Fibroblast of mammary gland (primary cell): ENCODE data around the gene OGN.

Experiments
- DNase-seq: peaks from one replicate; pipeline ENCODE4 v3.0.0-alpha.2; 2010; ENCODE audit warnings: low read depth
- H3K4me3 ChIP-seq: 2 replicates; pipeline ENCODE4 v1.5.1; 2011; ENCODE audit warnings: low read depth, mild to moderate bottlenecking, low read length, moderate library complexity; ENCODE audit not compliant: control insufficient read depth
- TF ChIP-seq, protein P1 (sequence below): conservative IDR thresholded peaks from 2 replicates; pipeline ENCODE4 v1.5.1; 2011; ENCODE audit warnings: low read depth, low read length, inconsistent platforms; ENCODE audit not compliant: control insufficient read depth, insufficient read depth

Gene OGN

GRCh38 chr9:92406477-92406876 is 2.1 kb upstream of the OGN start:
- DNase-seq: no peak
- no peak overlapping the region for H3K4me3 ChIP-seq
- TF ChIP-seq, protein P1, sequence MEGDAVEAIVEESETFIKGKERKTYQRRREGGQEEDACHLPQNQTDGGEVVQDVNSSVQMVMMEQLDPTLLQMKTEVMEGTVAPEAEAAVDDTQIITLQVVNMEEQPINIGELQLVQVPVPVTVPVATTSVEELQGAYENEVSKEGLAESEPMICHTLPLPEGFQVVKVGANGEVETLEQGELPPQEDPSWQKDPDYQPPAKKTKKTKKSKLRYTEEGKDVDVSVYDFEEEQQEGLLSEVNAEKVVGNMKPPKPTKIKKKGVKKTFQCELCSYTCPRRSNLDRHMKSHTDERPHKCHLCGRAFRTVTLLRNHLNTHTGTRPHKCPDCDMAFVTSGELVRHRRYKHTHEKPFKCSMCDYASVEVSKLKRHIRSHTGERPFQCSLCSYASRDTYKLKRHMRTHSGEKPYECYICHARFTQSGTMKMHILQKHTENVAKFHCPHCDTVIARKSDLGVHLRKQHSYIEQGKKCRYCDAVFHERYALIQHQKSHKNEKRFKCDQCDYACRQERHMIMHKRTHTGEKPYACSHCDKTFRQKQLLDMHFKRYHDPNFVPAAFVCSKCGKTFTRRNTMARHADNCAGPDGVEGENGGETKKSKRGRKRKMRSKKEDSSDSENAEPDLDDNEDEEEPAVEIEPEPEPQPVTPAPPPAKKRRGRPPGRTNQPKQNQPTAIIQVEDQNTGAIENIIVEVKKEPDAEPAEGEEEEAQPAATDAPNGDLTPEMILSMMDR: no peak

GRCh38 chr9:92405818-92406217 is 1.4 kb upstream of the OGN start:
- TF ChIP-seq, protein P1: no peak
- no peak for DNase-seq
- H3K4me3 ChIP-seq: no peak overlapping the region

DNA sequence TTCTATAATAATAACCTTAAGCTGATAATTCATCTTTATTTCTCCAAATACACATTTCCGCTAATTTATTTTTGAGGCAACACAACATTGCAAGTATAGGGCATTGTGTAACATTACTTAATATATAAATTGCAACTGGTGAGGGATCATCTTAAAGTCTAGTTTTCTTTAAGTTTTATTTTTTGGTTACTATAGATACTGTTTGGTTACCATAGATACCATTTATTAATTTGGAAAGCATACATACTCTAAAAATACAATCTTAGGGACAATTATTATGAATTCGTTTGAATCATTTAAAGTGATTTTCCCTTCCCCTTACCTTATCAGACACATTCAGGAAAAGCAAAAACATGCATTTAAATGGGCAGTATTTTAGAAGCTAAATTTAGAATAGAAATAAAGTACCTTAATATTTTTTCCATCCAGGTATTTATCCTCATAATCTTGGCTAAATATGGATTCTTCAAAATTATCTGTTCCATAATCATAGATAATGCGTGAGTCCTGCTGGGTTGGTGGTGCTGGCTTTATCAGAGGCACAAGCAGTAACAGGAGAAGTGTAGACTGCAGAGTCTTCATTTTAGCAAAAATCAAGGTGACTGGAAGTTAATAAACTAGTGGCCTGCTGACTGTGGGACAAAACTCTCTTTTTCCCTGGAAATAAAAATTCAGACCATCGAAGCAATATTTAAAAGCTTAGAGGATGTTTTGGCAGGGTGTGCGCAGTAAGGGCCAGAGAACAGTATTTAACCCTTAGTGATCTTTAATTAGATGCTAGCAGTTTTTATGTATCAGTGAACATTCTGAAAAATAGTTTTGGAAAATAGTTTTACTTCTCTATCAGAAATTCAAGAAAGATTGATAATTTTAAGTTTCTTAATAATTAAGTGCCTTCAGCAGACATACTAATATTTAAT is 1.3 kb downstream of the OGN start:
- no peak for DNase-seq
- no peak overlapping the region for H3K4me3 ChIP-seq
- TF ChIP-seq, protein P1: no peak

GRCh38 chr9:92402360-92402759 is 2.0 kb downstream of the OGN start:
- H3K4me3 ChIP-seq: no peak overlapping the region
- DNase-seq: no peak

GRCh38 chr9:92397853-92398252 is 6.5 kb downstream of the OGN start:
- no peak overlapping the region for H3K4me3 ChIP-seq
- TF ChIP-seq, protein P1: no peak
- no peak for DNase-seq

More at GRCh38 chr9:92402360-92402759, 2.0 kb downstream of the OGN start:
- TF ChIP-seq, protein P1: no peak

DNA sequence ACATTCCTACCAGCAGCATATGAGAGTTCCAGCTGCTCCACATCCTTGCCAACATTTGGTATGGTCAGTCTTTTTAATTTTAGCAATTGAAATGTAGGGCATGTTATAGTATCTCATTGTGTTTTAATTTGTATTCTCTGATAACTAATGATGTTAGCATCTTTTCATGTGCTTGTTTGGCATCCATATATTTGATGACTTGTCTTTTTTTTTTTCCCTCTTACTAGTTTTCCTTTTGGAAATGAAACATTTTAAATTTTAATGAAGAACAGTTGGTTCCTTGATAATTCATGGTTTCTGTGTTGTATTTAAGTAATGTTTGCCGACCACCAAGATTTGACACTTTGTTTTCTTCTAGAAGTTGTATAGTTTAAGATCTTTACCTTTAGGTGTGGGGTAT is 8.8 kb downstream of the OGN start:
- TF ChIP-seq, protein P1: no peak
- DNase-seq: no peak
- no peak overlapping the region for H3K4me3 ChIP-seq

DNA sequence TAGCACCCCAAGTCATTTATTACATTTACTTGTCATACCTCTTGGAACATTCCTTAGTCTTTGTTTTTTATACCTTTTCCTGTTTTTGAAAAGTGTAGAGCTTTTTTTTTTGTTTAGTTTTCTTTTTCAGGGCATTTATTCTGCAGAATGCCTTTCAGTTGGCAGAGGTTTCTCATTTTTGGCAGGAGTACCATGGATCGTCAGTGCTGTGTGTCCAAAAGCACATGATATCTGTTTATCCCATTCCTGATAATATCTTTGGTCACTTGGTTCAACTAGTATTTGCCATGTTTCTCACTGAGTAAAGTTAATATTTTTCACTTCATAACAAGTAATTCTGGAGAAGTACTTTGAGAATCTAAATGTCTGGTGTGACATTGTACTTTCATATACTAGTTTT is 10.7 kb downstream of the OGN start:
- no peak overlapping the region for H3K4me3 ChIP-seq
- TF ChIP-seq, protein P1: no peak
- peak; percentile 43 for DNase-seq
